Mesenchymal stem cell (in vitro differentiated cells and primary cell): ENCODE measurements around the gene ABCB8.

Experiments used
- DNase-seq: peaks from one replicate; pipeline ENCODE4 v3.0.0-alpha.2; 2013
- H2AFZ ChIP-seq: one replicate; pipeline ENCODE4 v1.6.1; 2013; ENCODE audit warnings: low read depth, mild to moderate bottlenecking, control low read depth, inconsistent platforms, low read length, moderate library complexity
- H2AK5ac ChIP-seq: 2 replicates; pipeline ENCODE4 v1.6.1; 2013; ENCODE audit warnings: low read length, moderate library complexity, mild to moderate bottlenecking, inconsistent platforms; ENCODE audit not compliant: severe bottlenecking
- H2BK120ac ChIP-seq: one replicate; pipeline ENCODE4 v1.6.1; 2013; ENCODE audit warnings: low read depth, mild to moderate bottlenecking, inconsistent platforms, low read length, moderate library complexity
- H2BK12ac ChIP-seq, 2 experiments: one replicate each; pipeline ENCODE4 v1.6.1; 2013; ENCODE audit warnings: inconsistent platforms in 2 of 2, low read length in 2 of 2, mild to moderate bottlenecking in 2 of 2, moderate library complexity in 2 of 2, control low read depth in 1 of 2
- H2BK15ac ChIP-seq: one replicate; pipeline ENCODE4 v1.6.1; 2013; ENCODE audit warnings: mild to moderate bottlenecking, low read depth, inconsistent platforms; ENCODE audit not compliant: poor library complexity, severe bottlenecking
- H2BK5ac ChIP-seq: 2 replicates; pipeline ENCODE4 v1.6.1; 2013; ENCODE audit warnings: low read depth, mild to moderate bottlenecking, low read length, control low read depth, inconsistent platforms; ENCODE audit not compliant: poor library complexity, severe bottlenecking
- H3K14ac ChIP-seq, 2 experiments: one replicate each; pipeline ENCODE4 v1.6.1; 2013; ENCODE audit warnings: inconsistent platforms in 2 of 2, low read length in 2 of 2, control low read depth in 1 of 2, mild to moderate bottlenecking in 1 of 2, moderate library complexity in 1 of 2
- H3K18ac ChIP-seq, 2 experiments: one replicate each; pipeline ENCODE4 v1.6.1; 2013; ENCODE audit warnings: inconsistent platforms in 2 of 2, low read length in 2 of 2, control low read depth in 1 of 2, low read depth in 1 of 2, mild to moderate bottlenecking in 1 of 2
- H3K23ac ChIP-seq, 2 experiments: one replicate each; pipeline ENCODE4 v1.6.1; 2013; ENCODE audit warnings: inconsistent platforms in 2 of 2, low read length in 2 of 2, mild to moderate bottlenecking in 2 of 2, moderate library complexity in 2 of 2, control low read depth in 1 of 2
- H3K27ac ChIP-seq: 2 replicates; pipeline ENCODE4 v1.5.1; 2013; ENCODE audit warnings: mild to moderate bottlenecking, moderate library complexity, low read length, control low read depth, inconsistent platforms; ENCODE audit not compliant: poor library complexity, severe bottlenecking
- H3K27me3 ChIP-seq, 2 experiments: 2 replicates each; pipeline versions ENCODE4 v1.6.1 to v1.7.0; 2013; ENCODE audit warnings: low read length in 2 of 2, mild to moderate bottlenecking in 2 of 2, moderate library complexity in 2 of 2, control low read depth in 1 of 2, inconsistent platforms in 1 of 2; ENCODE audit not compliant: control insufficient read depth in 1 of 2, insufficient read depth in 1 of 2
- H3K36me3 ChIP-seq, 2 experiments: 2 replicates each; pipeline versions ENCODE4 v1.6.1 to v1.7.0; 2013; ENCODE audit warnings: low read length in 2 of 2, control low read depth in 1 of 2, inconsistent platforms in 1 of 2, low read depth in 1 of 2, mild to moderate bottlenecking in 1 of 2; ENCODE audit not compliant: insufficient read depth in 2 of 2, control insufficient read depth in 1 of 2
- H3K4ac ChIP-seq, 2 experiments: one replicate each; pipeline ENCODE4 v1.6.1; 2013; ENCODE audit warnings: inconsistent platforms in 2 of 2, low read length in 2 of 2, mild to moderate bottlenecking in 2 of 2, moderate library complexity in 2 of 2, control low read depth in 1 of 2, low read depth in 1 of 2
- H3K4me1 ChIP-seq: 2 replicates; pipeline ENCODE4 v1.6.1; 2013; ENCODE audit warnings: low read depth, low read length, control low read depth; ENCODE audit not compliant: control insufficient read depth, insufficient read depth
- H3K4me2 ChIP-seq: 2 replicates; pipeline ENCODE4 v1.6.1; 2013; ENCODE audit warnings: low read length, mild to moderate bottlenecking, inconsistent platforms; ENCODE audit not compliant: poor library complexity, severe bottlenecking
- H3K4me3 ChIP-seq, 2 experiments: 2 replicates each; pipeline versions ENCODE4 v1.5.1 to v1.7.0; 2013; ENCODE audit warnings: low read length in 2 of 2, mild to moderate bottlenecking in 2 of 2, control low read depth in 1 of 2, low read depth in 1 of 2; ENCODE audit not compliant: insufficient read depth in 1 of 2
- H3K79me1 ChIP-seq: replicated peaks from 2 replicates; pipeline ENCODE4 v1.6.1; 2013; ENCODE audit warnings: mild to moderate bottlenecking, control low read depth, low read length, inconsistent platforms; ENCODE audit not compliant: poor library complexity, severe bottlenecking
- H3K9ac ChIP-seq: 2 replicates; pipeline ENCODE4 v1.7.0; 2013; ENCODE audit warnings: mild to moderate bottlenecking, low read length, moderate library complexity
- H3K9me3 ChIP-seq: 2 replicates; pipeline ENCODE4 v1.7.0; 2013; ENCODE audit warnings: mild to moderate bottlenecking, low read length; ENCODE audit not compliant: control insufficient read depth
- H4K8ac ChIP-seq: one replicate; pipeline ENCODE4 v1.6.1; 2013; ENCODE audit warnings: inconsistent platforms, mild to moderate bottlenecking, low read length, moderate library complexity
- H4K91ac ChIP-seq: one replicate; pipeline ENCODE4 v1.6.1; 2013; ENCODE audit warnings: mild to moderate bottlenecking, low read length, inconsistent platforms
- WGBS: methylation state at CpG from one replicate; pipeline ENCODE4 v1.1.7; 2013; ENCODE audit warnings: mixed read lengths; 5-methylcytosine and 5-hydroxymethylcytosine counted together

ABCB8 gene

GRCh38 chr7:150998341-150998740 is 29.9 kb upstream of the ABCB8 start:
- no peak overlapping the region for H2BK5ac ChIP-seq
- no peak overlapping the region for H3K4me2 ChIP-seq
- H3K9ac ChIP-seq, result no peak overlapping the region
- H3K36me3 ChIP-seq, result no peaks in the 10 kb centered on the region
- H2BK12ac ChIP-seq, result peak overlapping the region in 1 of 2 experiments; percentile 19
- no peak overlapping the region for H4K8ac ChIP-seq
- H3K27me3 ChIP-seq, result peaks cover 18 to 58% of the 10 kb centered on the region in 2 experiments
- no peak overlapping the region for H3K4ac ChIP-seq
- DNase-seq, result no peak
- H3K4me1 ChIP-seq, result no peaks in the 10 kb centered on the region
- H3K9me3 ChIP-seq, result no peaks in the 10 kb centered on the region
- no peak overlapping the region for H3K23ac ChIP-seq
- H3K79me1 ChIP-seq, result no peaks in the 10 kb centered on the region
- peak overlapping the region; percentile 26 for H2BK15ac ChIP-seq
- no peak overlapping the region for H4K91ac ChIP-seq
- H2AFZ ChIP-seq, result no peak overlapping the region
- no peak overlapping the region for H3K27ac ChIP-seq
- 93% methylated on average over 20 of the region's 20 CpGs for WGBS
- H3K18ac ChIP-seq, result no peak overlapping the region
- no peak overlapping the region for H2BK120ac ChIP-seq
- H2AK5ac ChIP-seq, result no peak overlapping the region
- no peak overlapping the region for H3K14ac ChIP-seq
- H3K4me3 ChIP-seq, result no peak overlapping the region

- Histone ChIP-seq H4K8ac (no peak overlapping the region), H3K4me1 (peaks cover 2% of the 10 kb centered on the region), H2BK5ac (no peak overlapping the region), H3K9me3 (no peaks in the 10 kb centered on the region), H2BK120ac (no peak overlapping the region), H3K4ac (no peak overlapping the region), H4K91ac (no peak overlapping the region), H3K18ac (no peak overlapping the region), H2BK15ac (no peak overlapping the region), H3K79me1 (no peaks in the 10 kb centered on the region), H2AFZ (no peak overlapping the region), H3K4me3 (no peak overlapping the region), H3K23ac (no peak overlapping the region), H3K27me3 (peaks cover 22 to 63% of the 10 kb centered on the region in 2 experiments), H3K4me2 (no peak overlapping the region), H2AK5ac (no peak overlapping the region), H3K14ac (no peak overlapping the region), H3K9ac (no peak overlapping the region), H2BK12ac (peak overlapping the region in 1 of 2 experiments; percentile 18), H3K36me3 (no peaks in the 10 kb centered on the region), H3K27ac (no peak overlapping the region)
- 94% methylated on average over 12 of the region's 12 CpGs for WGBS
- DNase-seq, result no peak
Measured at GRCh38 chr7:150999001-150999400, 29.2 kb upstream of the ABCB8 start.

- no peak for DNase-seq
- no peak overlapping the region for H2AK5ac ChIP-seq
Measured at GRCh38 chr7:150999497-151000230, 28.6 kb upstream of the ABCB8 start.

GRCh38 chr7:151000897-151001495 is 27.3 kb upstream of the ABCB8 start:
- Histone ChIP-seq H3K4me2 (no peak overlapping the region), H2BK15ac (no peak overlapping the region), H3K9me3 (no peaks in the 10 kb centered on the region), H2BK120ac (no peak overlapping the region), H3K27me3 (peaks cover 24 to 63% of the 10 kb centered on the region in 2 experiments), H3K4me3 (no peak overlapping the region), H3K14ac (no peak overlapping the region), H2AFZ (no peak overlapping the region), H3K4ac (no peak overlapping the region), H2BK5ac (no peak overlapping the region), H4K91ac (peak overlapping the region; percentile 74), H4K8ac (no peak overlapping the region), H3K9ac (no peak overlapping the region), H3K27ac (no peak overlapping the region), H2AK5ac (no peak overlapping the region), H3K79me1 (no peaks in the 10 kb centered on the region), H3K4me1 (peaks cover 2% of the 10 kb centered on the region), H3K18ac (no peak overlapping the region), H3K23ac (no peak overlapping the region), H3K36me3 (no peaks in the 10 kb centered on the region), H2BK12ac (no peak overlapping the region)
- no peak for DNase-seq
- 94% methylated on average over 10 of the region's 13 CpGs for WGBS

More at GRCh38 chr7:150999497-151000230, 28.6 kb upstream of the ABCB8 start:
- H4K91ac ChIP-seq, result no peak overlapping the region
- H2BK120ac ChIP-seq, result no peak overlapping the region
- peaks cover 2% of the 10 kb centered on the region for H3K4me1 ChIP-seq
- H3K27ac ChIP-seq, result no peak overlapping the region
- no peak overlapping the region for H2BK5ac ChIP-seq
- H3K9me3 ChIP-seq, result no peaks in the 10 kb centered on the region
- no peak overlapping the region for H3K14ac ChIP-seq
- H3K36me3 ChIP-seq, result no peaks in the 10 kb centered on the region
- no peak overlapping the region for H4K8ac ChIP-seq
- H3K23ac ChIP-seq, result no peak overlapping the region
- H3K4ac ChIP-seq, result no peak overlapping the region
- H3K4me3 ChIP-seq, result no peak overlapping the region
- H3K4me2 ChIP-seq, result no peak overlapping the region
- WGBS, result 93% methylated on average over 5 of the region's 5 CpGs
- no peaks in the 10 kb centered on the region for H3K79me1 ChIP-seq
- H3K9ac ChIP-seq, result no peak overlapping the region
- H2AFZ ChIP-seq, result no peak overlapping the region
- H3K27me3 ChIP-seq, result peaks cover 22 to 67% of the 10 kb centered on the region in 2 experiments
- no peak overlapping the region for H2BK15ac ChIP-seq
- no peak overlapping the region for H3K18ac ChIP-seq
- peak overlapping the region in 1 of 2 experiments; percentile 18 for H2BK12ac ChIP-seq
